SK-N-SH treated with all-trans-retinoic acid at 6 μM for 48 hours (cell line): ENCODE measurements around the gene MIOS.

Experiments
- ARNTL ChIP-seq: fragments of 450-650 bp; formaldehyde crosslinking; IDR thresholded peaks from 2 replicates; pipeline ENCODE4 v1.5.0; 2020; ENCODE audit warnings: low read depth, mild to moderate bottlenecking, moderate library complexity, borderline replicate concordance
- CSDC2 ChIP-seq: fragments of 250-450 bp; sonication (Bioruptor Pico); IDR thresholded peaks from 2 replicates; pipeline ENCODE4 v1.5.0; 2020; ENCODE audit warnings: mild to moderate bottlenecking, moderate library complexity
- CSRNP3 ChIP-seq: fragments of 250-450 bp; sonication (Bioruptor Pico); IDR thresholded peaks from 2 replicates; pipeline ENCODE4 v1.5.1; 2021; ENCODE audit warnings: mild to moderate bottlenecking, moderate library complexity
- GLIS3 ChIP-seq: fragments of 250-450 bp; sonication (Bioruptor Pico); IDR thresholded peaks from 2 replicates; pipeline ENCODE4 v1.5.0; 2020; ENCODE audit warnings: mild to moderate bottlenecking, moderate library complexity
- ISL1 ChIP-seq: fragments of 250-450 bp; sonication (Bioruptor Pico); IDR thresholded peaks from 2 replicates; pipeline ENCODE4 v2.1.2; 2022; ENCODE audit warnings: mild to moderate bottlenecking, moderate library complexity
- OSR1 ChIP-seq: fragments of 250-450 bp; sonication (Bioruptor Pico); IDR thresholded peaks from 2 replicates; pipeline ENCODE4 v1.8.0; 2022; ENCODE audit warnings: moderate library complexity, mild to moderate bottlenecking, inconsistent platforms
- PATZ1 ChIP-seq: fragments of 250-450 bp; sonication (Bioruptor Pico); IDR thresholded peaks from 2 replicates; pipeline ENCODE4 v1.8.0; 2020; ENCODE audit warnings: mild to moderate bottlenecking, moderate library complexity, borderline replicate concordance
- RARB ChIP-seq: fragments of 250-450 bp; sonication (Bioruptor Pico); IDR thresholded peaks from 2 replicates; pipeline ENCODE4 v1.8.0; 2021; ENCODE audit warnings: mild to moderate bottlenecking, moderate library complexity
- SNAI2 ChIP-seq: fragments of 250-450 bp; sonication (Bioruptor Pico); IDR thresholded peaks from 2 replicates; pipeline ENCODE4 v1.5.0; 2020; ENCODE audit warnings: mild to moderate bottlenecking, moderate library complexity
- ZC3H10 ChIP-seq: fragments of 250-450 bp; sonication (Bioruptor Pico); IDR thresholded peaks from 2 replicates; pipeline ENCODE4 v1.5.1; 2021; ENCODE audit warnings: mild to moderate bottlenecking, moderate library complexity
- ZFP3 ChIP-seq: fragments of 250-450 bp; sonication (Bioruptor Pico); IDR thresholded peaks from 2 replicates; pipeline ENCODE4 v1.5.0; 2020; ENCODE audit warnings: mild to moderate bottlenecking, moderate library complexity
- ZFP30 ChIP-seq: fragments of 450-650 bp; formaldehyde crosslinking; IDR thresholded peaks from 2 replicates; pipeline ENCODE4 v1.5.0; 2022; ENCODE audit warnings: mild to moderate bottlenecking, moderate library complexity
- ZNF70 ChIP-seq: fragments of 450-650 bp; formaldehyde crosslinking; IDR thresholded peaks from 2 replicates; pipeline ENCODE4 v1.5.0; 2020; ENCODE audit warnings: mild to moderate bottlenecking, moderate library complexity

- no peak for TF ChIP-seq ZFP30 (CRISPR knock-in tag)
- no peak for TF ChIP-seq ZFP3 (CRISPR knock-in tag)
- no peak for TF ChIP-seq OSR1 (CRISPR knock-in tag)
- no peak for TF ChIP-seq ZNF70
- TF ChIP-seq ZC3H10: no peak
- peak; percentile 46 for TF ChIP-seq ISL1 (CRISPR knock-in tag)
- no peak for TF ChIP-seq CSRNP3 (CRISPR knock-in tag)
- 0 out of 2 replicates have a peak, but pooled peaks have one; percentile 23 for TF ChIP-seq CSDC2 (CRISPR knock-in tag)
- TF ChIP-seq GLIS3: no peak
- no peak for TF ChIP-seq SNAI2 (CRISPR knock-in tag)
- TF ChIP-seq PATZ1 (CRISPR knock-in tag): no peak
- TF ChIP-seq RARB (CRISPR knock-in tag): no peak
- no peak for TF ChIP-seq ARNTL
Observed at GRCh38 chr7:7564323-7564780, 2.3 kb upstream of the MIOS start.
